Measurements from ENCODE around the gene ZNF662. TPM values are rescaled to one million over a fixed set of nuclear protein-coding genes. Genes with fewer than 3 reads are reported as not detected.

The ZNF662 gene
- total RNA-seq, 1 experiment from 2014 or later: 0.04 TPM

GRCh38 chr3:42864321-42864950, 41.5 kb upstream of the ZNF662 start:
- no TSS peak for BruUV-seq (replicated peaks)
- no peak for DNase-seq

DNA sequence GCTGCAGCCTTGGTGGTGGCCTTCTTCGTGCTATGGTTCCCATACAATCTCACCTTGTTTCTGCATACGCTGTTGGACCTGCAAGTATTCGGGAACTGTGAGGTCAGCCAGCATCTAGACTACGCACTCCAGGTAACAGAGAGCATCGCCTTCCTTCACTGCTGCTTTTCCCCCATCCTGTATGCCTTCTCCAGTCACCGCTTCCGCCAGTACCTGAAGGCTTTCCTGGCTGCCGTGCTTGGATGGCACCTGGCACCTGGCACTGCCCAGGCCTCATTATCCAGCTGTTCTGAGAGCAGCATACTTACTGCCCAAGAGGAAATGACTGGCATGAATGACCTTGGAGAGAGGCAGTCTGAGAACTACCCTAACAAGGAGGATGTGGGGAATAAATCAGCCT, 40.7 kb upstream of the ZNF662 start:
- DNase-seq: no peak

More at GRCh38 chr3:42864321-42864950, 41.5 kb upstream of the ZNF662 start:
- intact Hi-C loops (cut with micrococcal nuclease): no loop called here
- Histone ChIP-seq H3K4me3 (ENCODE audit: low read length) (no peak overlapping the region), H3K9ac (ENCODE audit: low read length) (no peak overlapping the region), H3K79me2 (ENCODE audit: low read length) (no peaks in the 10 kb centered on the region), H2AFZ (ENCODE audit: low read length) (no peak overlapping the region), H3K4me1 (ENCODE audit: insufficient read depth, low read length) (no peaks in the 10 kb centered on the region), H3K27ac (ENCODE audit: low read length) (no peak overlapping the region), H3K4me2 (ENCODE audit: low read length) (no peak overlapping the region), H4K20me1 (ENCODE audit: low read length) (no peaks in the 10 kb centered on the region), H3K9me3 (ENCODE audit: low read length) (no peaks in the 10 kb centered on the region), H3K9me2 (replicated peaks; ENCODE audit: low read length) (no peaks in the 10 kb centered on the region), H3K27me3 (ENCODE audit: low read length) (no peaks in the 10 kb centered on the region), H3F3A (ENCODE audit: low read length, unreplicated experiment) (no peaks in the 10 kb centered on the region), H3K36me3 (ENCODE audit: low read depth, low read length) (no peaks in the 10 kb centered on the region)
- CTCF ChIA-PET: no interaction called here
- TF ChIP-seq EZH2 (IDR thresholded peaks at IDR 0.05; ENCODE audit: low read length, unreplicated experiment) (no peak), CTCF (conservative IDR thresholded peaks at IDR 0.05; ENCODE audit: low read depth, low read length) (no peak), EZH2phosphoT487 (IDR thresholded peaks at IDR 0.05; ENCODE audit: borderline replicate concordance, low read length) (no peak)
- POLR2A ChIA-PET (ENCODE audit: unreplicated experiment): no interaction called here
- ATAC-seq: no peak

More for the DNA sequence above, 40.7 kb upstream of the ZNF662 start:
- BruUV-seq (replicated peaks): no TSS peak
- intact Hi-C loops (cut with micrococcal nuclease): no loop called here
- no peaks in the 10 kb centered on the region for H3K9me3 ChIP-seq (ENCODE audit: low read length)
- no peak for ATAC-seq
- H2AFZ ChIP-seq (ENCODE audit: low read length): no peak overlapping the region
- no peaks in the 10 kb centered on the region for H4K20me1 ChIP-seq (ENCODE audit: low read length)
- no peaks in the 10 kb centered on the region for H3K36me3 ChIP-seq (ENCODE audit: low read depth, low read length)
- no peaks in the 10 kb centered on the region for H3K79me2 ChIP-seq (ENCODE audit: low read length)
- no peaks in the 10 kb centered on the region for H3K4me1 ChIP-seq (ENCODE audit: insufficient read depth, low read length)
- POLR2A ChIA-PET (ENCODE audit: unreplicated experiment): no interaction called here
- H3K9ac ChIP-seq (ENCODE audit: low read length): no peak overlapping the region
- no peak overlapping the region for H3K4me2 ChIP-seq (ENCODE audit: low read length)
- no peaks in the 10 kb centered on the region for H3F3A ChIP-seq (ENCODE audit: low read length, unreplicated experiment)
- no peak overlapping the region for H3K4me3 ChIP-seq (ENCODE audit: low read length)
- H3K9me2 ChIP-seq (replicated peaks; ENCODE audit: low read length): no peaks in the 10 kb centered on the region
- H3K27me3 ChIP-seq (ENCODE audit: low read length): no peaks in the 10 kb centered on the region
- no peak overlapping the region for H3K27ac ChIP-seq (ENCODE audit: low read length)
- TF ChIP-seq EZH2 (IDR thresholded peaks at IDR 0.05; ENCODE audit: low read length, unreplicated experiment): no peak
- no peak for TF ChIP-seq CTCF (conservative IDR thresholded peaks at IDR 0.05; ENCODE audit: low read depth, low read length)
- no peak for TF ChIP-seq EZH2phosphoT487 (IDR thresholded peaks at IDR 0.05; ENCODE audit: borderline replicate concordance, low read length)
- CTCF ChIA-PET: no interaction called here

All from PC-3 (cell line).